ENCODE results near the gene PDF. TPM values are rescaled to one million over a fixed set of nuclear protein-coding genes. Genes with fewer than 3 reads are reported as not detected.
"Not testable (repeated sequence)": the region's sequence is repeated elsewhere in the genome, so short reads cannot be mapped to it uniquely, and the experiment has no call there.

The PDF gene
- total RNA-seq: 1 to 10 TPM; 8.8 to 9.7 TPM

GRCh38 chr16:69330286-69331109, at the start of gene PDF:
Gene PDF, minus strand, starts transcription at chr16:69330588. Its CDS starts 18 bp downstream, at chr16:69330570.
- H3K36me3 Mint-ChIP-seq (ENCODE audit: low read depth): peaks cover 55% of the 10 kb centered on the region
- H3K4me1 Mint-ChIP-seq: peaks cover 48% of the 10 kb centered on the region
- no peaks in the 10 kb centered on the region for H3K9me3 Mint-ChIP-seq
- peak within 1 kb of the TSS; percentile 78 for H3K27ac Mint-ChIP-seq
- CTCF ChIA-PET: interaction anchor here (0.5 to 2.7 kb wide), 5 partner anchors 8 to 50 kb away, joined by 3 to 15 read pairs (median 4); partner anchors contain the start of genes COG8, NIP7 and VPS4A
- DNase-seq: peak; percentile 87
- H3K4me3 Mint-ChIP-seq: peak within 1 kb of the TSS; percentile 80
- POLR2A ChIA-PET: interaction anchor here (0.6 to 9.7 kb wide), 11 partner anchors 9 to 432 kb away, joined by 3 to 151 read pairs (median 4); partner anchors contain the start of genes COG8, CYB5B, NIP7 and NQO1
- H3K27me3 Mint-ChIP-seq: no peaks in the 10 kb centered on the region

GRCh38 chr16:69378760-69379159, 48.4 kb upstream of the PDF start:
- Mint-ChIP-seq H3K27ac (no peak overlapping the region), H3K4me3 (no peak overlapping the region), H3K27me3 (no peaks in the 10 kb centered on the region), H3K9me3 (no peaks in the 10 kb centered on the region), H3K4me1 (peaks cover 24% of the 10 kb centered on the region), H3K36me3 (ENCODE audit: low read depth) (peaks cover 57% of the 10 kb centered on the region)
- POLR2A ChIA-PET: interaction anchor here (0.6 to 1.1 kb wide), 4 partner anchors 38 to 1815 kb away, joined by 3 read pairs; no protein-coding TSS in a partner anchor
- CTCF ChIA-PET: interaction anchor here (7.7 kb wide), 1 partner anchor 18 kb away, joined by 39 read pairs; no protein-coding TSS in a partner anchor
- DNase-seq: no peak

- H3K4me1 Mint-ChIP-seq: peaks cover 18% of the 10 kb centered on the region
- H3K36me3 Mint-ChIP-seq (ENCODE audit: low read depth): peaks cover 54% of the 10 kb centered on the region
- no peaks in the 10 kb centered on the region for H3K9me3 Mint-ChIP-seq
- H3K27ac Mint-ChIP-seq: no peak overlapping the region
- CTCF ChIA-PET: interaction anchor here (7.7 kb wide), 1 partner anchor 18 kb away, joined by 39 read pairs; no protein-coding TSS in a partner anchor
- no peak for DNase-seq
- H3K27me3 Mint-ChIP-seq: no peaks in the 10 kb centered on the region
- no peak overlapping the region for H3K4me3 Mint-ChIP-seq
- POLR2A ChIA-PET: interaction anchor here (0.8 to 1.1 kb wide), 3 partner anchors 38 to 349 kb away, joined by 3 read pairs; no protein-coding TSS in a partner anchor
Observed at GRCh38 chr16:69378036-69378435, 47.6 kb upstream of the PDF start.

GRCh38 chr16:69376393-69377059, 46.1 kb upstream of the PDF start:
- no peak overlapping the region for H3K27ac Mint-ChIP-seq
- no peaks in the 10 kb centered on the region for H3K27me3 Mint-ChIP-seq
- no peak for DNase-seq
- H3K4me1 Mint-ChIP-seq: peaks cover 9% of the 10 kb centered on the region
- peaks cover 52% of the 10 kb centered on the region for H3K36me3 Mint-ChIP-seq (ENCODE audit: low read depth)
- ChIA-PET CTCF (interaction anchor here (0.6 kb wide), 1 partner anchor 991 kb away, joined by 3 read pairs; no protein-coding TSS in a partner anchor), POLR2A (interaction anchor here (2.0 kb wide), 1 partner anchor 8 kb away, joined by 6 read pairs; no protein-coding TSS in a partner anchor)
- no peaks in the 10 kb centered on the region for H3K9me3 Mint-ChIP-seq
- H3K4me3 Mint-ChIP-seq: no peak overlapping the region

GRCh38 chr16:69373019-69373418, 42.6 kb upstream of the PDF start:
- Mint-ChIP-seq H3K27me3 (no peaks in the 10 kb centered on the region), H3K4me3 (no peak overlapping the region), H3K4me1 (peaks cover 7% of the 10 kb centered on the region), H3K36me3 (ENCODE audit: low read depth) (peaks cover 52% of the 10 kb centered on the region), H3K9me3 (no peaks in the 10 kb centered on the region), H3K27ac (no peak overlapping the region)
- DNase-seq: no peak
- ChIA-PET POLR2A (interaction anchor here (1.0 kb wide), 1 partner anchor 53 kb away, joined by 3 read pairs; no protein-coding TSS in a partner anchor), CTCF (no interaction called here)

- H3K4me1 Mint-ChIP-seq: peaks cover 9% of the 10 kb centered on the region
- H3K27ac Mint-ChIP-seq: no peak overlapping the region
- peaks cover 60% of the 10 kb centered on the region for H3K36me3 Mint-ChIP-seq (ENCODE audit: low read depth)
- no peak overlapping the region for H3K4me3 Mint-ChIP-seq
- ChIA-PET POLR2A (no interaction called here), CTCF (no interaction called here)
- no peaks in the 10 kb centered on the region for H3K27me3 Mint-ChIP-seq
- H3K9me3 Mint-ChIP-seq: no peaks in the 10 kb centered on the region
- DNase-seq: no peak
Observed at GRCh38 chr16:69371564-69371963, 41.2 kb upstream of the PDF start.

GRCh38 chr16:69368866-69369265, 38.5 kb upstream of the PDF start:
- Mint-ChIP-seq H3K4me1 (peaks cover 9% of the 10 kb centered on the region), H3K4me3 (no peak overlapping the region), H3K9me3 (no peaks in the 10 kb centered on the region), H3K27ac (no peak overlapping the region), H3K27me3 (no peaks in the 10 kb centered on the region), H3K36me3 (ENCODE audit: low read depth) (peaks cover 67% of the 10 kb centered on the region)
- DNase-seq: no peak
- ChIA-PET CTCF (no interaction called here), POLR2A (no interaction called here)

- CTCF ChIA-PET: no interaction called here
Observed at GRCh38 chr16:69367980-69368379, 37.6 kb upstream of the PDF start.

GRCh38 chr16:69366431-69366830, 36.0 kb upstream of the PDF start:
- Mint-ChIP-seq H3K9me3 (no peaks in the 10 kb centered on the region), H3K4me3 (no peak overlapping the region), H3K36me3 (ENCODE audit: low read depth) (peaks cover 65% of the 10 kb centered on the region), H3K4me1 (peaks cover 7% of the 10 kb centered on the region), H3K27ac (no peak overlapping the region), H3K27me3 (no peaks in the 10 kb centered on the region)
- no peak for DNase-seq
- POLR2A ChIA-PET: interaction anchor here (1.0 to 1.3 kb wide), 2 partner anchors 20 to 26 kb away, joined by 3 read pairs; no protein-coding TSS in a partner anchor
- CTCF ChIA-PET: no interaction called here

More at GRCh38 chr16:69367980-69368379, 37.6 kb upstream of the PDF start:
- H3K36me3 Mint-ChIP-seq (ENCODE audit: low read depth): peaks cover 66% of the 10 kb centered on the region
- no peak overlapping the region for H3K27ac Mint-ChIP-seq
- peaks cover 9% of the 10 kb centered on the region for H3K4me1 Mint-ChIP-seq
- H3K4me3 Mint-ChIP-seq: no peak overlapping the region
- H3K27me3 Mint-ChIP-seq: no peaks in the 10 kb centered on the region
- no peak for DNase-seq
- POLR2A ChIA-PET: interaction anchor here (0.9 kb wide), 1 partner anchor 29 kb away, joined by 3 read pairs; the partner anchor contains the start of gene COG8
- H3K9me3 Mint-ChIP-seq: no peaks in the 10 kb centered on the region

- CTCF ChIA-PET: no interaction called here
- POLR2A ChIA-PET: interaction anchor here (0.8 to 1.3 kb wide), 3 partner anchors 19 to 26 kb away, joined by 3 to 4 read pairs (median 3); no protein-coding TSS in a partner anchor
- peaks cover 67% of the 10 kb centered on the region for H3K36me3 Mint-ChIP-seq (ENCODE audit: low read depth)
- no peak overlapping the region for H3K4me3 Mint-ChIP-seq
- no peak for DNase-seq
- H3K9me3 Mint-ChIP-seq: no peaks in the 10 kb centered on the region
- peak overlapping the region; percentile 8 for H3K27ac Mint-ChIP-seq
- no peaks in the 10 kb centered on the region for H3K27me3 Mint-ChIP-seq
- peaks cover 6% of the 10 kb centered on the region for H3K4me1 Mint-ChIP-seq
Observed at GRCh38 chr16:69365901-69366300, 35.5 kb upstream of the PDF start.

GRCh38 chr16:69364088-69364487, 33.7 kb upstream of the PDF start:
- Mint-ChIP-seq H3K36me3 (ENCODE audit: low read depth) (peaks cover 54% of the 10 kb centered on the region), H3K4me3 (no peak overlapping the region), H3K27ac (no peak overlapping the region), H3K4me1 (peaks cover 2% of the 10 kb centered on the region), H3K9me3 (no peaks in the 10 kb centered on the region), H3K27me3 (no peaks in the 10 kb centered on the region)
- DNase-seq: no peak
- CTCF ChIA-PET: no interaction called here
- POLR2A ChIA-PET: interaction anchor here (0.9 kb wide), 1 partner anchor 24 kb away, joined by 4 read pairs; no protein-coding TSS in a partner anchor

GRCh38 chr16:69363281-69363717, 32.9 kb upstream of the PDF start:
- POLR2A ChIA-PET: no interaction called here
- Mint-ChIP-seq H3K4me3 (no peak overlapping the region), H3K36me3 (ENCODE audit: low read depth) (peaks cover 48% of the 10 kb centered on the region), H3K4me1 (peaks cover 2% of the 10 kb centered on the region), H3K9me3 (no peaks in the 10 kb centered on the region), H3K27me3 (no peaks in the 10 kb centered on the region), H3K27ac (no peak overlapping the region)
- no peak for DNase-seq
- CTCF ChIA-PET: no interaction called here

- DNase-seq, H3K27ac Mint-ChIP-seq, POLR2A ChIA-PET, H3K4me1 Mint-ChIP-seq, H3K9me3 Mint-ChIP-seq, CTCF ChIA-PET, H3K4me3 Mint-ChIP-seq, H3K27me3 Mint-ChIP-seq: not testable (repeated sequence)
- H3K36me3 Mint-ChIP-seq (ENCODE audit: low read depth): peaks cover 35% of the 10 kb centered on the region
Observed at GRCh38 chr16:69360070-69360469, 29.7 kb upstream of the PDF start.

Measured in activated CD4-positive, alpha-beta memory T cell treated with anti-CD3 and anti-CD28 coated beads, Interleukin-2, amount 10 ng/mL, durations not matched to agents 7 days and 5 days (primary cell).